GM23248 (cell line): ENCODE measurements around the gene DDI2. TPM values are rescaled to one million over a fixed set of nuclear protein-coding genes. Genes with fewer than 3 reads are reported as not detected.
"Not testable (repeated sequence)": the region's sequence is repeated elsewhere in the genome, so short reads cannot be mapped to it uniquely, and the experiment has no call there.

Experiments used
- DNase-seq: peaks from one replicate; pipeline ENCODE4 v3.0.0-alpha.2; 2015
- H2AFZ ChIP-seq: fragments of 200-600 bp; sonication (generic); 2 replicates; pipeline ENCODE4 v1.6.1; 2016; ENCODE audit warnings: antibody characterized with exemption
- H3F3A ChIP-seq: fragments of 200-600 bp; sonication (generic); 2 replicates; pipeline ENCODE4 v1.6.1; 2016; ENCODE audit warnings: mild to moderate bottlenecking, antibody characterized with exemption, mixed run types; ENCODE audit not compliant: insufficient read depth
- H3K27ac ChIP-seq: fragments of 200-600 bp; sonication (generic); 2 replicates; pipeline ENCODE4 v1.5.1; 2016; ENCODE audit warnings: mild to moderate bottlenecking
- H3K27me3 ChIP-seq: fragments of 200-600 bp; sonication (generic); replicated peaks from 2 replicates; pipeline ENCODE4 v1.6.1; 2016; ENCODE audit warnings: mild to moderate bottlenecking; ENCODE audit not compliant: insufficient read depth
- H3K36me3 ChIP-seq: fragments of 200-600 bp; sonication (generic); 2 replicates; pipeline ENCODE4 v1.6.1; 2016; ENCODE audit warnings: low read depth, mild to moderate bottlenecking
- H3K4me1 ChIP-seq: fragments of 200-600 bp; sonication (generic); 2 replicates; pipeline ENCODE4 v1.6.1; 2016; ENCODE audit warnings: mild to moderate bottlenecking; ENCODE audit not compliant: insufficient read depth
- H3K4me2 ChIP-seq: fragments of 200-600 bp; sonication (generic); one replicate; pipeline ENCODE4 v1.6.1; 2016; ENCODE audit warnings: mild to moderate bottlenecking; ENCODE audit not compliant: unreplicated experiment
- H3K4me3 ChIP-seq: fragments of 200-600 bp; sonication (generic); 2 replicates; pipeline ENCODE4 v1.5.1; 2016; ENCODE audit warnings: mild to moderate bottlenecking
- H3K79me2 ChIP-seq: fragments of 200-600 bp; sonication (generic); 2 replicates; pipeline ENCODE4 v1.6.1; 2016; ENCODE audit warnings: mild to moderate bottlenecking; ENCODE audit not compliant: insufficient read depth
- H3K9ac ChIP-seq: fragments of 200-600 bp; sonication (generic); 2 replicates; pipeline ENCODE4 v1.6.1; 2016; ENCODE audit warnings: mild to moderate bottlenecking
- H3K9me2 ChIP-seq: fragments of 200-600 bp; sonication (generic); 2 replicates; pipeline ENCODE4 v1.6.1; 2016; ENCODE audit warnings: mixed run types, mild to moderate bottlenecking, moderate library complexity; ENCODE audit not compliant: insufficient read depth
- H3K9me3 ChIP-seq: fragments of 200-600 bp; sonication (generic); one replicate; pipeline ENCODE4 v1.6.1; 2017; ENCODE audit warnings: low read depth
- H4K20me1 ChIP-seq: fragments of 200-600 bp; sonication (generic); 2 replicates; pipeline ENCODE4 v1.6.0; 2016; ENCODE audit not compliant: insufficient read depth
- EZH2 ChIP-seq: fragments of 200-600 bp; sonication (generic); IDR thresholded peaks from 2 replicates; pipeline ENCODE4 v1.6.1; 2018; ENCODE audit warnings: antibody characterized with exemption, mild to moderate bottlenecking; ENCODE audit not compliant: insufficient read depth, poor library complexity, severe bottlenecking
- EZH2phosphoT487 ChIP-seq: fragments of 200-600 bp; sonication (generic); IDR thresholded peaks from 2 replicates; pipeline ENCODE4 v1.6.1; 2018; ENCODE audit warnings: antibody characterized with exemption, moderate library complexity, mild to moderate bottlenecking, low read depth; ENCODE audit not compliant: insufficient read depth
- WGBS, 2 experiments: methylation state at CpG; one replicate each; pipeline ENCODE4 v1.1.6; 2015 to 2017; ENCODE audit warnings: low lambda C conversion rate in 2 of 2, low coverage in 1 of 2; ENCODE audit errors: missing lambda C conversion rate in 2 of 2; 5-methylcytosine and 5-hydroxymethylcytosine counted together
- in situ Hi-C: fragments of 300-500 bp; cut with MboI; formaldehyde crosslinking; loops from 2 replicates; pipeline ENCODE4 v1.15.0; 2020
- polyA plus RNA-seq: library from polyadenylated mRNA; unstranded; fragments of >200 nt; fragmentation: Nextera tagmentation; extraction: Ambion mirVana; gene quantifications from 2 replicates; pipeline ENCODE4 v1.2.1, GENCODE V29; 2016
- total RNA-seq: library from RNA; depleted of rRNA; stranded (reverse); fragments of >200 nt; shearing (Covaris generic); gene quantifications from 2 replicates; pipeline ENCODE4 v1.2.3, GENCODE V29; 2014

DDI2 gene
- total and polyA plus RNA-seq, 2 experiments from 2014 or later = 5.0 to 7.9 TPM

DNA sequence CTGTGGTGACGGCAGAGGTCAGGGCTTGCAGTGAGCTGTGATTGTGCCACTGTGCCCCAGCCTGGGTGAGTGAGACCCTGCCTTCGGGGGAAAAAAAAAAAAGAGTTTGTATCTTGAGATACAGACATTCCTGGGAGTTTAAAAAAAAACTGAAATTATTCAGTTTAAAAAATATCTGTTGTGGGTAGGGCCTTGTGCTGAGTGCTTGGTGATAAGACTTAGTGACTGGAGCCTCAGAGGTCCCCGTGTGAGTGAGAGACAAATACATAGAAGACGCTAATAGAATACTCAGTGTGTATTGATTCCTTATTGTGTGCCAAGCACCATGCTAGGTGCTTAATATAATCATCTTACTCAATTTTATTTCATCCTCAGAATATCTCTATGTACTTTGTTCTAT lies 22.7 kb downstream of the DDI2 start:
- H3K9ac ChIP-seq = no peak overlapping the region
- H3K27ac ChIP-seq = no peak overlapping the region
- no peak overlapping the region for H3K4me3 ChIP-seq
- no peak overlapping the region for H3K4me2 ChIP-seq
- H2AFZ ChIP-seq = no peak overlapping the region
- in situ Hi-C loops = no loop called here
- H4K20me1 ChIP-seq = no peaks in the 10 kb centered on the region
- no peaks in the 10 kb centered on the region for H3K9me3 ChIP-seq
- H3F3A ChIP-seq = no peaks in the 10 kb centered on the region
- DNase-seq = no peak
- no peaks in the 10 kb centered on the region for H3K9me2 ChIP-seq
- peaks cover 45% of the 10 kb centered on the region for H3K36me3 ChIP-seq
- 94 to 95% methylated on average over 4 of the region's 4 CpGs for WGBS, 2 experiments
- H3K27me3 ChIP-seq = no peaks in the 10 kb centered on the region
- no peak for TF ChIP-seq EZH2phosphoT487
- no peak for TF ChIP-seq EZH2
- peaks cover 22% of the 10 kb centered on the region for H3K79me2 ChIP-seq
- no peaks in the 10 kb centered on the region for H3K4me1 ChIP-seq

DNA sequence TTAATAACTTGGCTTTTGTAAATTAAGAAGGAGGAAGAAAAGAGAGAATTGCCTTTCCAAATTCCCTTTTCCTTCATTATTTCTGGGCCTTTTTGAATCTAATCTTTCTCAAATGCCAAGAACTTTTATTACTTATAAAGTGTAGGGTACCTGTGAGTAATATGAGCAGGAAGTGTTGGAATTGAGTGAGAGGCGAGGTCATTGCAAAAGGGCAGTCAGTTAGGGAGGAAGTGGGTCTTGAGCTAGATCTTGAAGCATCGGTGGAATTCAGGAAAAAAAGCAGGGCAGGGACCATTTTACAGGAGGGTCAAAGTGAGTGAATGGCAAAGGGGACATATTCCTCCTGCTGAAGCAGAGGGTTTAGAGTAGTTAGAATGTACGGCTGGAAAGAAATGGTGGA lies 23.4 kb downstream of the DDI2 start:
- H3K36me3 ChIP-seq = peaks cover 37% of the 10 kb centered on the region
- in situ Hi-C loops = no loop called here
- H3K27me3 ChIP-seq = no peaks in the 10 kb centered on the region
- TF ChIP-seq EZH2phosphoT487 = no peak
- no peak for TF ChIP-seq EZH2
- H3K9me3 ChIP-seq = no peaks in the 10 kb centered on the region
- no peak overlapping the region for H3K9ac ChIP-seq
- no peaks in the 10 kb centered on the region for H3F3A ChIP-seq
- WGBS, 2 experiments = 98% methylated on average over 3 of the region's 3 CpGs
- H3K79me2 ChIP-seq = peaks cover 21% of the 10 kb centered on the region; the same call in 1 of the 2 replicates
- no peaks in the 10 kb centered on the region for H4K20me1 ChIP-seq
- H3K27ac ChIP-seq = no peak overlapping the region
- no peaks in the 10 kb centered on the region for H3K9me2 ChIP-seq
- no peak for DNase-seq
- no peak overlapping the region for H3K4me2 ChIP-seq
- H3K4me1 ChIP-seq = no peaks in the 10 kb centered on the region
- H3K4me3 ChIP-seq = no peak overlapping the region
- no peak overlapping the region for H2AFZ ChIP-seq

DNA sequence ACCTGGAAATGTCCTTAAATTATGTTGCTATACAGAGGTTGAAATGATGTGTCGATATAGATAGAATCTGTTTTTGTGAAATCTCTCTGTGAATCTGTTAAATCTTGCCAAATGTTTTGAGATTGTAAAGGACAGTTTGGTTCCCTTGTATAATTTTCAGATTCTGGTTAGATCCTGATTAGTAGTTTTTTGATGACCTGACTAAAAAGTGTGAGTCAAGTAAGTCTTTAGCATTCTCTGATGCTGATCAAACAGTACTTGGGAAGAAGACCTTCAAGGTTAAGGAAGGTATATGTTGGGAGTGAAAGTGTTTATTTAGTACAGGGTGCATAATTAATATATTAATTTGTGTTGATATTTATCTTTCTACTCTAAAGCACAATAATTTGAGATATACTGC lies 32.7 kb downstream of the DDI2 start:
- H3K36me3 ChIP-seq = peaks cover 36% of the 10 kb centered on the region
- H2AFZ ChIP-seq = no peak overlapping the region
- H3K9ac ChIP-seq = no peak overlapping the region
- H3K79me2 ChIP-seq = peaks cover 35% of the 10 kb centered on the region
- TF ChIP-seq EZH2phosphoT487 = no peak
- no peak for TF ChIP-seq EZH2
- H3K27me3 ChIP-seq = no peaks in the 10 kb centered on the region
- H3K9me3 ChIP-seq = no peaks in the 10 kb centered on the region
- H3K4me2 ChIP-seq = no peak overlapping the region
- no peak overlapping the region for H3K4me3 ChIP-seq
- H3K4me1 ChIP-seq = no peaks in the 10 kb centered on the region
- no peak for DNase-seq
- H4K20me1 ChIP-seq = no peaks in the 10 kb centered on the region
- H3K27ac ChIP-seq = no peak overlapping the region
- WGBS, 2 experiments = 100% methylated on average over 1 of the region's 1 CpG
- H3K9me2 ChIP-seq = no peaks in the 10 kb centered on the region
- in situ Hi-C loops = no loop called here
- no peaks in the 10 kb centered on the region; the same call in 1 of the 2 replicates for H3F3A ChIP-seq

DNA sequence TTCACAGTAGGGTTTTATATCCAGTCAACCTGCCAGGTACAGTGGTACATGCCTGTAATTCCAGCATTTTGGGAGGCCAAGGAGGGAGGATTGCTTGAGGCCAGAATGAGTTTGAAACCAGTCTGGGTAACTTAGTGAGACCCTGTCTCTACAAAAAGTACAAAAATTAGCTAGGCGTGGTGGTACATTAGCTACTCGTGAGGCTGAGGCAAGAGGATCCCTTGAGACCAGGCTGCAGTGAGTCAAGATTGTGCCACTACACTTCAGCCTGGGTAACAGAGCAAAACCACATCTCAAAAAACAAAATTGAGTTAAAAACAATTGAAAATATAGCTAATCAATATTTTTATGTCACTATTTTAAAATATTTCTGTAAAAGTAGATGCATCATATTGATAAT lies 33.2 kb downstream of the DDI2 start:
- no peaks in the 10 kb centered on the region for H4K20me1 ChIP-seq
- TF ChIP-seq EZH2 (no peak), EZH2phosphoT487 (no peak)
- H3K27me3 ChIP-seq = no peaks in the 10 kb centered on the region
- H3K9me3 ChIP-seq = no peaks in the 10 kb centered on the region
- DNase-seq = no peak
- peaks cover 30% of the 10 kb centered on the region; the same call in 1 of the 2 replicates for H3K79me2 ChIP-seq
- no peak overlapping the region for H3K4me2 ChIP-seq
- peaks cover 41% of the 10 kb centered on the region for H3K36me3 ChIP-seq
- no peaks in the 10 kb centered on the region for H3K4me1 ChIP-seq
- in situ Hi-C loops = no loop called here
- no peak overlapping the region for H3K4me3 ChIP-seq
- no peak overlapping the region for H3K27ac ChIP-seq
- no peaks in the 10 kb centered on the region for H3K9me2 ChIP-seq
- no peak overlapping the region for H3K9ac ChIP-seq
- WGBS, 2 experiments = 98 to 100% methylated on average over 2 of the region's 2 CpGs
- H2AFZ ChIP-seq = no peak overlapping the region
- no peaks in the 10 kb centered on the region; the same call in 1 of the 2 replicates for H3F3A ChIP-seq

DNA sequence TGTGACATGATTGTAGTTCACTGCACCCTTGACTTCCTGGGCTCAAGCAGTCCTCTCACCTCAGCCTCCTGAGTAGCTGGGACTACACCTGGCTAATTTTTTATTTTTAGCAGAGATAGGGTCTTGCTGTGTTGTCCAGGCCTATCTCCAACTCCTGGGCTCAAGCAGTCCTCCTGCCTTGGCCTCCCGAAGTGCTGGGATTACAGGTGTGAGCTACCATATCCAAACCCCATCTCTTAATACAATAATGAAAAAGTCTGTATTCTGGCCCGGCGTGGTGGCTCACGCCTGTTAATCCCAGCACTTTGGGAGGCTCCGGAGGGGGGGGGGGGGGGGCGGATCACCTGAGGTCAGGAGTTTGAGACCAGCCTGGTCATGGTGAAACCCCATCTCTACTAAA lies 34.9 kb downstream of the DDI2 start:
- H3K4me1 ChIP-seq, H3K9me3 ChIP-seq, H3K9me2 ChIP-seq, H3K27me3 ChIP-seq, DNase-seq, H2AFZ ChIP-seq, H3K4me2 ChIP-seq, in situ Hi-C loops, H3K27ac ChIP-seq, H3K4me3 ChIP-seq, H3F3A ChIP-seq, H4K20me1 ChIP-seq, H3K9ac ChIP-seq: not testable (repeated sequence)
- Histone ChIP-seq H3K79me2 (peaks cover 27% of the 10 kb centered on the region; the same call in 1 of the 2 replicates), H3K36me3 (peaks cover 51% of the 10 kb centered on the region)
- 95 to 97% methylated on average over 5 to 6 of the region's 6 CpGs for WGBS, 2 experiments
